H9 (cell line): ENCODE results near the gene GSN. TPM values are rescaled to one million over a fixed set of nuclear protein-coding genes. Genes with fewer than 3 reads are reported as not detected.

Experiments used
- DNase-seq: peaks from one replicate; pipeline ENCODE4 v3.0.0-alpha.2; 2017
- H2AFZ ChIP-seq: one replicate; pipeline ENCODE4 v1.6.1; 2013; ENCODE audit warnings: mild to moderate bottlenecking, low read length, control low read depth, moderate library complexity
- H2AK5ac ChIP-seq: 2 replicates; pipeline ENCODE4 v1.6.1; 2013; ENCODE audit warnings: low read length, control low read depth, mixed read lengths; ENCODE audit not compliant: insufficient read length
- H2BK120ac ChIP-seq: one replicate; pipeline ENCODE4 v1.6.1; 2013; ENCODE audit warnings: low read depth, mild to moderate bottlenecking, low read length, control low read depth, inconsistent platforms; ENCODE audit not compliant: poor library complexity, severe bottlenecking
- H2BK12ac ChIP-seq: 2 replicates; pipeline ENCODE4 v1.6.1; 2013; ENCODE audit warnings: low read length, control low read depth, mixed read lengths, low read depth; ENCODE audit not compliant: insufficient read length
- H2BK15ac ChIP-seq: 2 replicates; pipeline ENCODE4 v1.6.1; 2013; ENCODE audit warnings: low read depth, low read length, control low read depth
- H2BK20ac ChIP-seq: one replicate; pipeline ENCODE4 v1.6.1; 2013; ENCODE audit warnings: low read depth, mild to moderate bottlenecking, low read length, control low read depth, inconsistent platforms; ENCODE audit not compliant: poor library complexity, severe bottlenecking
- H2BK5ac ChIP-seq: 2 replicates; pipeline ENCODE4 v1.6.1; 2013; ENCODE audit warnings: low read length, control low read depth, mixed read lengths; ENCODE audit not compliant: insufficient read length
- H3K14ac ChIP-seq: 2 replicates; pipeline ENCODE4 v1.6.1; 2013; ENCODE audit warnings: low read length, control low read depth; ENCODE audit not compliant: insufficient read depth
- H3K18ac ChIP-seq: 2 replicates; pipeline ENCODE4 v1.6.1; 2013; ENCODE audit warnings: low read depth, mild to moderate bottlenecking, mixed read lengths, low read length, control low read depth; ENCODE audit not compliant: insufficient read length
- H3K23ac ChIP-seq: 2 replicates; pipeline ENCODE4 v1.6.1; 2013; ENCODE audit warnings: low read length, control low read depth, mixed read lengths, low read depth; ENCODE audit not compliant: insufficient read length
- H3K23me2 ChIP-seq: 2 replicates; pipeline ENCODE4 v1.6.1; 2013; ENCODE audit warnings: low read depth, mild to moderate bottlenecking, mixed read lengths, low read length, control low read depth; ENCODE audit not compliant: insufficient read length, poor library complexity, severe bottlenecking
- H3K27ac ChIP-seq: 2 replicates; pipeline ENCODE4 v1.5.1; 2013; ENCODE audit warnings: low read length, control low read depth, mixed read lengths, low read depth; ENCODE audit not compliant: insufficient read length
- H3K27me3 ChIP-seq: 2 replicates; pipeline ENCODE4 v1.6.1; 2013; ENCODE audit warnings: low read length, control low read depth, inconsistent platforms; ENCODE audit not compliant: insufficient read depth
- H3K4ac ChIP-seq: 2 replicates; pipeline ENCODE4 v1.6.1; 2013; ENCODE audit warnings: low read depth, mild to moderate bottlenecking, control low read depth, inconsistent platforms, low read length, moderate library complexity
- H3K4me1 ChIP-seq: 2 replicates; pipeline ENCODE4 v1.6.1; 2013; ENCODE audit warnings: low read length, control low read depth, inconsistent platforms; ENCODE audit not compliant: insufficient read depth
- H3K4me2 ChIP-seq: 2 replicates; pipeline ENCODE4 v1.6.1; 2013; ENCODE audit warnings: low read length, control low read depth, mixed read lengths; ENCODE audit not compliant: insufficient read length, insufficient read depth
- H3K56ac ChIP-seq: 2 replicates; pipeline ENCODE4 v1.6.1; 2013; ENCODE audit warnings: low read depth, mild to moderate bottlenecking, mixed read lengths, low read length, control low read depth; ENCODE audit not compliant: insufficient read length
- H3K79me1 ChIP-seq: 2 replicates; pipeline ENCODE4 v1.6.1; 2013; ENCODE audit warnings: low read depth, mild to moderate bottlenecking, moderate library complexity, low read length, control low read depth, inconsistent platforms; ENCODE audit not compliant: insufficient read depth, poor library complexity, severe bottlenecking
- H3K79me2 ChIP-seq: 2 replicates; pipeline ENCODE4 v1.6.1; 2013; ENCODE audit warnings: low read length, control low read depth, inconsistent platforms; ENCODE audit not compliant: insufficient read depth
- H3K9ac ChIP-seq: 2 replicates; pipeline ENCODE4 v1.6.1; 2013; ENCODE audit warnings: low read length, control low read depth, mixed read lengths; ENCODE audit not compliant: insufficient read length; ENCODE audit errors: extremely low read depth
- H3K9me3 ChIP-seq: one replicate; pipeline ENCODE4 v1.6.1; 2013; ENCODE audit warnings: low read depth, low read length, inconsistent platforms; ENCODE audit not compliant: control insufficient read depth
- H3T11ph ChIP-seq: one replicate; pipeline ENCODE4 v1.6.1; 2013; ENCODE audit warnings: mild to moderate bottlenecking, low read length, control low read depth, inconsistent platforms
- H4K20me1 ChIP-seq: one replicate; pipeline ENCODE4 v1.6.1; 2013; ENCODE audit not compliant: control insufficient read depth, insufficient read length, insufficient read depth
- H4K5ac ChIP-seq: 2 replicates; pipeline ENCODE4 v1.6.1; 2013; ENCODE audit warnings: low read depth, mild to moderate bottlenecking, mixed read lengths, low read length, control low read depth; ENCODE audit not compliant: insufficient read length
- H4K8ac ChIP-seq: replicated peaks from 2 replicates; pipeline ENCODE4 v1.6.1; 2013; ENCODE audit warnings: low read length, control low read depth, mixed read lengths, low read depth; ENCODE audit not compliant: insufficient read length
- H4K91ac ChIP-seq: 2 replicates; pipeline ENCODE4 v1.6.1; 2013; ENCODE audit warnings: low read depth, mild to moderate bottlenecking, moderate library complexity, mixed read lengths, low read length, control low read depth; ENCODE audit not compliant: insufficient read length
- H3K27ac Mint-ChIP-seq, 3 experiments: 2 replicates in 2 of 3; 3 replicates in 1 of 3; pipeline ENCODE4 v1.8.0; 2020 to 2021; ENCODE audit warnings: mixed read lengths in 3 of 3, mild to moderate bottlenecking in 1 of 3, moderate library complexity in 1 of 3
- H3K27me3 Mint-ChIP-seq: 2 replicates; pipeline ENCODE4 v1.8.0; 2021; ENCODE audit warnings: low read depth, mild to moderate bottlenecking, moderate library complexity, mixed read lengths
- H3K36me3 Mint-ChIP-seq, 3 experiments: 2 replicates in 2 of 3; 3 replicates in 1 of 3; pipeline ENCODE4 v1.8.0; 2020 to 2021; ENCODE audit warnings: low read depth in 3 of 3, mixed read lengths in 3 of 3; ENCODE audit not compliant: insufficient read depth in 1 of 3
- H3K4me1 Mint-ChIP-seq, 2 experiments: 2 replicates each; pipeline ENCODE4 v1.8.0; 2020; ENCODE audit warnings: mixed read lengths in 2 of 2
- H3K4me3 Mint-ChIP-seq, 2 experiments: 2 replicates in 1 of 2; 3 replicates in 1 of 2; pipeline ENCODE4 v1.8.0; 2020 to 2021; ENCODE audit warnings: mild to moderate bottlenecking in 2 of 2, mixed read lengths in 2 of 2, moderate library complexity in 1 of 2
- H3K9me3 Mint-ChIP-seq, 2 experiments: 2 replicates in 1 of 2; 3 replicates in 1 of 2; pipeline ENCODE4 v1.8.0; 2020; ENCODE audit warnings: mild to moderate bottlenecking in 2 of 2, mixed read lengths in 2 of 2, moderate library complexity in 1 of 2
- WGBS: extraction: QIAGEN DNeasy Blood & Tissue Kit; methylation state at CpG from one replicate; pipeline ENCODE4 v1.1.7; 2013; ENCODE audit warnings: missing lambda C conversion rate, low lambda C conversion rate, mixed read lengths; ENCODE audit not compliant: insufficient read length; ENCODE audit errors: extremely low coverage; 5-methylcytosine and 5-hydroxymethylcytosine counted together
- total RNA-seq: library from RNA; stranded (reverse); gene quantifications from 2 replicates; pipeline ENCODE4 v1.2.1, GENCODE V29; 2021
- TF ChIP-seq, protein P1 (sequence below): fragments of 200-600 bp; sonication (generic); conservative IDR thresholded peaks from 3 replicates; pipeline ENCODE4 v1.8.0; 2021; ENCODE audit warnings: antibody characterized with exemption, mild to moderate bottlenecking

The GSN gene
- total RNA-seq, 1 experiment from 2014 or later = 14.9 TPM

DNA sequence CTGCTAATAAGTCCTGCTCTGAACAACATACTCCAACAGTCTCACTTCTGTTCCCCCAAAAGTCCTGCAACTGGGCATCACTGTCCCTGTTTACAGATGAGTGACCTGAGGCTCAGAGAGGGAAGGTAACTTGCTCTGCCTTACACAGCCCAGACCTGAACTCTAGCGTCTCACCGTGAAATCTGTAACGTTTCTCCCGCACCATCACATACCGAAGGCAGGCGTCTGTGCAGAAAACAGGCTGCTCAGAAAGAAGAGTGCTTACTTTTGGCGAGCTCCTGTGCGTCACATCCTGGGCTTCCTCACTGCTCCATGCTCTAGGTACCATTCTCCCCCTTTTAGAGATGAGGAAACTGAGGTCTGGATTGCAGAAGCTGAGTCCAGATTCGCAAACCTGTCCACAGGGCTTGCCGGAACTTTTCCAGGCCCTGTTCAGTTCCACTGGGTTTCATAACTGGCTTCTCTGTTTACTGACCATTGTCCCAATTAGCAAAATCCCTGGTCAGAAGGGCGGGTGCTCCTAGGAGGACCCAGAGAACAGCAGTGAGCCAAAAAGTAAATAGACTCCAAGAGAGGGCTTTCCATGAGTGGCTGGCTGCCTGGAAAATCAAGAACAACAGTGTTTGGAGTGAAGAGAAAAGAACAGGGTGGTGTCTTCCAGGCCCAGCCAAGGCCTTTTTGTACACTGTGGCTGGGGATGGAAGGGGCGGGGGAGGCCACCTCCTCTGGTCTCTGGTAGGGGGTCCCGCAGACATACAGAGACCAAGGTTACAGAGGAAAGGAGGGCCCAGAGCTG, 27.1 kb downstream of the GSN start:
- Histone ChIP-seq H3K4me2 (no peak overlapping the region), H4K20me1 (no peaks in the 10 kb centered on the region), H3T11ph (no peak overlapping the region), H3K23ac (no peak overlapping the region), H4K5ac (no peak overlapping the region), H2BK5ac (no peak overlapping the region), H2BK15ac (no peak overlapping the region), H2AK5ac (no peak overlapping the region), H3K56ac (no peak overlapping the region), H2AFZ (no peak overlapping the region), H3K4ac (no peak overlapping the region), H2BK120ac (no peak overlapping the region), H2BK12ac (no peak overlapping the region), H4K8ac (no peak overlapping the region), H2BK20ac (no peak overlapping the region), H3K18ac (no peak overlapping the region), H3K79me1 (no peaks in the 10 kb centered on the region), H3K27ac (no peak overlapping the region), H3K14ac (no peak overlapping the region), H3K9me3 (no peaks in the 10 kb centered on the region), H3K27me3 (peaks cover 2% of the 10 kb centered on the region; the same call in 1 of the 2 replicates), H4K91ac (no peak overlapping the region), H3K4me1 (peaks cover 8% of the 10 kb centered on the region), H3K79me2 (no peaks in the 10 kb centered on the region), H3K9ac (no peak overlapping the region), H3K23me2 (peaks cover 3% of the 10 kb centered on the region)
- no CpG with 5 or more reads among the region's 13 CpGs for WGBS
- H3K27me3 Mint-ChIP-seq = peaks cover 93% of the 10 kb centered on the region
- H3K9me3 Mint-ChIP-seq = no peaks in the 10 kb centered on the region; a peak in 1 of 5 replicates
- H3K4me3 Mint-ChIP-seq = no peak overlapping the region; a peak in 1 of 5 replicates
- peaks cover 0 to 1% (median 0%) of the 10 kb centered on the region in 3 experiments; a peak in 1 of 7 replicates for H3K36me3 Mint-ChIP-seq
- peaks cover 17 to 28% of the 10 kb centered on the region in 2 experiments for H3K4me1 Mint-ChIP-seq
- no peak overlapping the region; a peak in 1 of 7 replicates for H3K27ac Mint-ChIP-seq
- TF ChIP-seq, protein P1, sequence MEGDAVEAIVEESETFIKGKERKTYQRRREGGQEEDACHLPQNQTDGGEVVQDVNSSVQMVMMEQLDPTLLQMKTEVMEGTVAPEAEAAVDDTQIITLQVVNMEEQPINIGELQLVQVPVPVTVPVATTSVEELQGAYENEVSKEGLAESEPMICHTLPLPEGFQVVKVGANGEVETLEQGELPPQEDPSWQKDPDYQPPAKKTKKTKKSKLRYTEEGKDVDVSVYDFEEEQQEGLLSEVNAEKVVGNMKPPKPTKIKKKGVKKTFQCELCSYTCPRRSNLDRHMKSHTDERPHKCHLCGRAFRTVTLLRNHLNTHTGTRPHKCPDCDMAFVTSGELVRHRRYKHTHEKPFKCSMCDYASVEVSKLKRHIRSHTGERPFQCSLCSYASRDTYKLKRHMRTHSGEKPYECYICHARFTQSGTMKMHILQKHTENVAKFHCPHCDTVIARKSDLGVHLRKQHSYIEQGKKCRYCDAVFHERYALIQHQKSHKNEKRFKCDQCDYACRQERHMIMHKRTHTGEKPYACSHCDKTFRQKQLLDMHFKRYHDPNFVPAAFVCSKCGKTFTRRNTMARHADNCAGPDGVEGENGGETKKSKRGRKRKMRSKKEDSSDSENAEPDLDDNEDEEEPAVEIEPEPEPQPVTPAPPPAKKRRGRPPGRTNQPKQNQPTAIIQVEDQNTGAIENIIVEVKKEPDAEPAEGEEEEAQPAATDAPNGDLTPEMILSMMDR = no peak
- no peak for DNase-seq
